ENCODE data around the gene MAPK8IP2. TPM values are rescaled to one million over a fixed set of nuclear protein-coding genes. Genes with fewer than 3 reads are reported as not detected.
"Not testable (repeated sequence)": the region's sequence is repeated elsewhere in the genome, so short reads cannot be mapped to it uniquely, and the experiment has no call there.

Gene MAPK8IP2
- total RNA-seq, 6 donors from 2014 or later = 1.0 to 5.5 (median 3.4) TPM

GRCh38 chr22:50613291-50613981, 12.8 kb downstream of the MAPK8IP2 start:
- peaks cover 0 to 17% (median 11%) of the 10 kb centered on the region in 4 donors for H3K4me1 ChIP-seq
- H3K4me3 ChIP-seq = no peak overlapping the region
- peak; percentile 69 to 93 for ATAC-seq (ENCODE audit: low FRiP score in 2 of 2)
- H3K27me3 ChIP-seq = no peaks in the 10 kb centered on the region
- no peaks in the 10 kb centered on the region for H3K36me3 ChIP-seq
- peak; percentile 83 to 92 for DNase-seq
- H3K9me3 ChIP-seq = no peaks in the 10 kb centered on the region
- WGBS, 2 donors = 53 to 63% methylated on average over 16 to 22 of the region's 22 CpGs
- H3K27ac ChIP-seq = peak overlapping the region in 3 of 4 donors; percentile 27 to 59 (median 57)
- TF ChIP-seq EP300 (IDR thresholded peaks at IDR 0.05) (no peak), POLR2AphosphoS5 (IDR thresholded peaks at IDR 0.05) (no peak), POLR2A (IDR thresholded peaks at IDR 0.05) (peak in 1 of 4 donors; percentile 63), CTCF (IDR thresholded peaks at IDR 0.05) (no peak)

- not testable (repeated sequence) for H3K27me3 ChIP-seq; H3K27ac ChIP-seq; H3K4me3 ChIP-seq; H3K9me3 ChIP-seq; DNase-seq; H3K36me3 ChIP-seq; ATAC-seq (ENCODE audit: low FRiP score in 2 of 2)
- WGBS, 2 donors = 67 to 95% methylated on average over 3 of the region's 3 CpGs
- H3K4me1 ChIP-seq = peaks cover 0 to 17% (median 11%) of the 10 kb centered on the region in 4 donors
These were observed 13.7 kb downstream of the MAPK8IP2 start for GRCh38 chr22:50614296-50614695.

DNA sequence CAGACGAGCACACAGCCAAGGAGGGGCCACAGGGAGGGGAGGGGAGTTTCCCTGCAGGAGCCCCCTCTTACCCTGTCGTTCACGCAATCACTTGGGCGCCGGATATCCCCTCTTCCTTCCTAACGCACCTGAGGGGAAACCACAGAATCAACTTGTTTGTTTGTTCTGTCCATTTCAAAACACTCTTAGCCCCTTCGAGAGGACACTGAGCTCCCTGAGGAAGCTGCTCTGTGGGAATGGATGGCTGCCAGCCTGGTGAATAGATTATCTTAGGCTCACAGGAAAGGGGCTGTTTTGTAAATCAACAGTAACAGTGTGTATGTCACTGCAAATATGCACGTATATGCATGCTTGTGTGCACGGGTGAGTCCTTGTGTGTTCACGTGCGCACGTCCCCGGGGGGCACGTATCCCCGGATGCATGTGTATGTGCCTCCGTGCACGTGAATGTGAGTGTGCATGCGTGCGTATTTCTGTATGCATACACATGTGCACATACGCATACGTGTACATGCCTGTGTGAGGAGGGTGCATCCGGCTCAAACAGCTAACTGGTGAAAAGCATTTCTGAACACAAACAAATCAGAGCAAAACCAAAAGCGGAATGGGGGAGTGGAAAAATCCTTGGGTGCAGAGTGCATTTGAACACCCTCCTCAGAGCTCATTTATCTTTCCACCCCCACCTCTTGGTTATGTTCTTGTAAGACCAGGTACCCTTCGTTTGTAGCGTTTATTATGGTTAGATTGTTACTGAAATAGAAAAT, 20.2 kb downstream of the MAPK8IP2 start:
- WGBS, 2 donors = 14 to 16% methylated on average over 22 to 25 of the region's 25 CpGs
- TF ChIP-seq EP300 (IDR thresholded peaks at IDR 0.05) (no peak), POLR2AphosphoS5 (IDR thresholded peaks at IDR 0.05) (peak in 1 of 2 donors; percentile 22), POLR2A (IDR thresholded peaks at IDR 0.05) (peak in 1 of 4 donors; percentile 20), CTCF (IDR thresholded peaks at IDR 0.05) (peak; percentile 1 to 92 (median 73))
- DNase-seq (peak; percentile 39 to 73), ATAC-seq (ENCODE audit: low FRiP score in 2 of 2) (peak; percentile 91 to 92)
- peak overlapping the region in 3 of 4 donors; percentile 27 to 43 (median 40) for H3K4me3 ChIP-seq
- peaks cover 27 to 35% (median 30%) of the 10 kb centered on the region in 4 donors for H3K4me1 ChIP-seq
- peaks cover 0 to 13% (median 5%) of the 10 kb centered on the region in 4 donors for H3K36me3 ChIP-seq
- H3K9me3 ChIP-seq = no peaks in the 10 kb centered on the region
- H3K27me3 ChIP-seq = no peaks in the 10 kb centered on the region
- H3K27ac ChIP-seq = peak overlapping the region in 3 of 4 donors; percentile 12 to 49 (median 44)

GRCh38 chr22:50621356-50621880, 20.8 kb downstream of the MAPK8IP2 start:
- TF ChIP-seq CTCF (IDR thresholded peaks at IDR 0.05) = no peak
- TF ChIP-seq EP300 (IDR thresholded peaks at IDR 0.05) = no peak
- no peak for TF ChIP-seq POLR2A (IDR thresholded peaks at IDR 0.05)
- no peak for TF ChIP-seq POLR2AphosphoS5 (IDR thresholded peaks at IDR 0.05)
- Histone ChIP-seq H3K9me3 (no peaks in the 10 kb centered on the region), H3K27me3 (no peaks in the 10 kb centered on the region), H3K36me3 (peaks cover 0 to 20% (median 6%) of the 10 kb centered on the region in 4 donors), H3K27ac (peak overlapping the region; percentile 44 to 79 (median 56)), H3K4me1 (peaks cover 27 to 36% (median 30%) of the 10 kb centered on the region in 4 donors), H3K4me3 (peak overlapping the region in 3 of 4 donors; percentile 27 to 43 (median 40))
- DNase-seq = no peak
- ATAC-seq (ENCODE audit: low FRiP score in 2 of 2) = peak; percentile 29 to 39
- 22 to 23% methylated on average over 7 to 10 of the region's 10 CpGs for WGBS, 2 donors
